Effector memory CD8-positive, alpha-beta T cell (primary cell): ENCODE data around the gene ABCB8.

Experiments used
- ATAC-seq: fragments of 150-1000 bp; cut with Tn5 transposase; replicated peaks from 2 replicates; pipeline ENCODE4 v1.10.0; 2021; ENCODE audit warnings: mild to moderate bottlenecking, moderate library complexity
- DNase-seq, 3 experiments: peaks; one replicate each; pipeline ENCODE4 v3.0.0; 2021
- H3K27ac Mint-ChIP-seq, 2 donors: one replicate each; pipeline ENCODE4 v1.8.0; 2022; ENCODE audit warnings: mild to moderate bottlenecking in 2 of 2, mixed read lengths in 2 of 2, moderate library complexity in 2 of 2
- H3K27me3 Mint-ChIP-seq, 2 donors: one replicate each; pipeline ENCODE4 v1.8.0; 2022; ENCODE audit warnings: mixed read lengths in 2 of 2
- H3K36me3 Mint-ChIP-seq: one replicate; pipeline ENCODE4 v1.8.0; 2022; ENCODE audit warnings: mild to moderate bottlenecking, moderate library complexity, mixed read lengths; ENCODE audit not compliant: insufficient read depth
- H3K4me1 Mint-ChIP-seq, 2 donors: one replicate each; pipeline ENCODE4 v1.8.0; 2022; ENCODE audit warnings: low read depth in 2 of 2, mixed read lengths in 2 of 2
- H3K4me3 Mint-ChIP-seq, 2 donors: one replicate each; pipeline ENCODE4 v1.8.0; 2022; ENCODE audit warnings: mild to moderate bottlenecking in 2 of 2, mixed read lengths in 2 of 2, moderate library complexity in 2 of 2
- H3K9me3 Mint-ChIP-seq, 2 donors: one replicate each; pipeline ENCODE4 v1.8.0; 2022; ENCODE audit warnings: mixed read lengths in 2 of 2

The ABCB8 gene

GRCh38 chr7:150992051-150992640 is 36.1 kb upstream of the ABCB8 start:
- DNase-seq (no peak), ATAC-seq (no peak)
- Mint-ChIP-seq H3K27ac (peak overlapping the region in 1 of 2 donors; percentile 16), H3K36me3 (peaks cover 2% of the 10 kb centered on the region), H3K27me3 (peaks cover 17 to 41% of the 10 kb centered on the region in 2 donors), H3K4me3 (no peak overlapping the region), H3K9me3 (peaks cover 0 to 15% of the 10 kb centered on the region in 2 donors), H3K4me1 (peaks cover 13 to 16% of the 10 kb centered on the region in 2 donors)

GRCh38 chr7:150992833-150993302 is 35.4 kb upstream of the ABCB8 start:
- peak overlapping the region in 1 of 2 donors; percentile 16 for H3K27ac Mint-ChIP-seq
- peaks cover 19% of the 10 kb centered on the region in 2 donors for H3K4me1 Mint-ChIP-seq
- H3K27me3 Mint-ChIP-seq, result peaks cover 17 to 41% of the 10 kb centered on the region in 2 donors
- ATAC-seq (no peak), DNase-seq (no peak)
- no peak overlapping the region for H3K4me3 Mint-ChIP-seq
- peaks cover 0 to 15% of the 10 kb centered on the region in 2 donors for H3K9me3 Mint-ChIP-seq
- H3K36me3 Mint-ChIP-seq, result peaks cover 2% of the 10 kb centered on the region

GRCh38 chr7:150993511-150993910 is 34.7 kb upstream of the ABCB8 start:
- Mint-ChIP-seq H3K27me3 (peaks cover 14 to 36% of the 10 kb centered on the region in 2 donors), H3K27ac (no peak overlapping the region), H3K4me1 (peaks cover 15 to 20% of the 10 kb centered on the region in 2 donors), H3K36me3 (peaks cover 5% of the 10 kb centered on the region), H3K4me3 (no peak overlapping the region), H3K9me3 (peaks cover 0 to 15% of the 10 kb centered on the region in 2 donors)
- no peak for DNase-seq
- no peak for ATAC-seq

- ATAC-seq, result peak; percentile 15
- Mint-ChIP-seq H3K4me1 (peaks cover 10 to 21% of the 10 kb centered on the region in 2 donors), H3K27me3 (peaks cover 8 to 28% of the 10 kb centered on the region in 2 donors), H3K9me3 (peaks cover 0 to 15% of the 10 kb centered on the region in 2 donors), H3K4me3 (no peak overlapping the region), H3K36me3 (peaks cover 8% of the 10 kb centered on the region), H3K27ac (no peak overlapping the region)
- no peak for DNase-seq
These were observed 34.0 kb upstream of the ABCB8 start for GRCh38 chr7:150994141-150994837.

- Mint-ChIP-seq H3K27ac (no peak overlapping the region), H3K36me3 (peaks cover 15% of the 10 kb centered on the region), H3K4me3 (no peak overlapping the region), H3K9me3 (peaks cover 0 to 12% of the 10 kb centered on the region in 2 donors), H3K4me1 (peaks cover 10 to 23% of the 10 kb centered on the region in 2 donors), H3K27me3 (peaks cover 8 to 21% of the 10 kb centered on the region in 2 donors)
- no peak for DNase-seq
- ATAC-seq, result no peak
These were observed 33.3 kb upstream of the ABCB8 start for GRCh38 chr7:150994838-150995510.

- Mint-ChIP-seq H3K4me3 (no peak overlapping the region), H3K4me1 (peaks cover 10 to 32% of the 10 kb centered on the region in 2 donors), H3K36me3 (peaks cover 18% of the 10 kb centered on the region), H3K27me3 (peaks cover 0 to 15% of the 10 kb centered on the region in 2 donors), H3K9me3 (no peaks in the 10 kb centered on the region), H3K27ac (no peak overlapping the region)
- DNase-seq (no peak), ATAC-seq (no peak)
These were observed 31.7 kb upstream of the ABCB8 start for GRCh38 chr7:150996376-150997074.

GRCh38 chr7:150997075-150997511 is 31.2 kb upstream of the ABCB8 start:
- no peak for ATAC-seq
- no peak overlapping the region for H3K27ac Mint-ChIP-seq
- peaks cover 10 to 32% of the 10 kb centered on the region in 2 donors for H3K4me1 Mint-ChIP-seq
- H3K36me3 Mint-ChIP-seq, result peaks cover 18% of the 10 kb centered on the region
- no peak for DNase-seq
- H3K4me3 Mint-ChIP-seq, result no peak overlapping the region
- H3K9me3 Mint-ChIP-seq, result no peaks in the 10 kb centered on the region
- peaks cover 0 to 15% of the 10 kb centered on the region in 2 donors for H3K27me3 Mint-ChIP-seq

- peaks cover 18% of the 10 kb centered on the region for H3K36me3 Mint-ChIP-seq
- no peak for ATAC-seq
- no peaks in the 10 kb centered on the region for H3K9me3 Mint-ChIP-seq
- no peak overlapping the region for H3K4me3 Mint-ChIP-seq
- H3K27me3 Mint-ChIP-seq, result peaks cover 0 to 10% of the 10 kb centered on the region in 2 donors
- H3K4me1 Mint-ChIP-seq, result peaks cover 7 to 32% of the 10 kb centered on the region in 2 donors
- peak overlapping the region in 1 of 2 donors; percentile 49 for H3K27ac Mint-ChIP-seq
- no peak for DNase-seq
These were observed 30.4 kb upstream of the ABCB8 start for GRCh38 chr7:150997817-150998216.

- peak overlapping the region in 1 of 2 donors; percentile 49 for H3K27ac Mint-ChIP-seq
- H3K36me3 Mint-ChIP-seq, result peaks cover 18% of the 10 kb centered on the region
- no peaks in the 10 kb centered on the region for H3K9me3 Mint-ChIP-seq
- H3K4me1 Mint-ChIP-seq, result peaks cover 7 to 30% of the 10 kb centered on the region in 2 donors
- no peak for ATAC-seq
- no peak overlapping the region for H3K4me3 Mint-ChIP-seq
- no peak for DNase-seq
- peaks cover 0 to 7% of the 10 kb centered on the region in 2 donors for H3K27me3 Mint-ChIP-seq
These were observed 29.9 kb upstream of the ABCB8 start for GRCh38 chr7:150998341-150998740.

GRCh38 chr7:150999001-150999400 is 29.2 kb upstream of the ABCB8 start:
- peak overlapping the region; percentile 66 to 71 for H3K27ac Mint-ChIP-seq

GRCh38 chr7:150999497-151000230 is 28.6 kb upstream of the ABCB8 start:
- ATAC-seq (peak; percentile 83), DNase-seq (peak; percentile 40 to 52 (median 47))
- peaks cover 0 to 7% of the 10 kb centered on the region in 2 donors for H3K27me3 Mint-ChIP-seq
- H3K36me3 Mint-ChIP-seq, result peaks cover 18% of the 10 kb centered on the region
- H3K27ac Mint-ChIP-seq, result peak overlapping the region; percentile 66 to 71
- H3K4me3 Mint-ChIP-seq, result no peak overlapping the region
- no peaks in the 10 kb centered on the region for H3K9me3 Mint-ChIP-seq
- H3K4me1 Mint-ChIP-seq, result peaks cover 7 to 24% of the 10 kb centered on the region in 2 donors

More at GRCh38 chr7:150999001-150999400, 29.2 kb upstream of the ABCB8 start:
- no peak for ATAC-seq
- peaks cover 0 to 7% of the 10 kb centered on the region in 2 donors for H3K27me3 Mint-ChIP-seq
- H3K9me3 Mint-ChIP-seq, result no peaks in the 10 kb centered on the region
- DNase-seq, result no peak
- peaks cover 7 to 27% of the 10 kb centered on the region in 2 donors for H3K4me1 Mint-ChIP-seq
- peaks cover 18% of the 10 kb centered on the region for H3K36me3 Mint-ChIP-seq
- H3K4me3 Mint-ChIP-seq, result no peak overlapping the region

GRCh38 chr7:151000897-151001495 is 27.3 kb upstream of the ABCB8 start:
- no peak for ATAC-seq
- H3K27me3 Mint-ChIP-seq, result peaks cover 0 to 7% of the 10 kb centered on the region in 2 donors
- no peaks in the 10 kb centered on the region for H3K9me3 Mint-ChIP-seq

More at GRCh38 chr7:151000897-151001495, 27.3 kb upstream of the ABCB8 start:
- H3K27ac Mint-ChIP-seq, result peak overlapping the region in 1 of 2 donors; percentile 21
- peaks cover 18% of the 10 kb centered on the region for H3K36me3 Mint-ChIP-seq
- peaks cover 7 to 22% of the 10 kb centered on the region in 2 donors for H3K4me1 Mint-ChIP-seq
- no peak for DNase-seq
- no peak overlapping the region for H3K4me3 Mint-ChIP-seq
